HG02840 (cell line): ENCODE data around the gene TIGAR.
A peak's percentile ranks its signal among the peaks of the same experiment; 100 is the strongest.

Source experiments
- ATAC-seq: cut with Tn5 transposase; IDR thresholded peaks from one replicate; pipeline ENCODE4 v1.9.1; 2021; ENCODE audit warnings: mild to moderate bottlenecking, moderate library complexity, moderate number of reproducible peaks; ENCODE audit not compliant: unreplicated experiment, low FRiP score

Gene TIGAR, protein sequence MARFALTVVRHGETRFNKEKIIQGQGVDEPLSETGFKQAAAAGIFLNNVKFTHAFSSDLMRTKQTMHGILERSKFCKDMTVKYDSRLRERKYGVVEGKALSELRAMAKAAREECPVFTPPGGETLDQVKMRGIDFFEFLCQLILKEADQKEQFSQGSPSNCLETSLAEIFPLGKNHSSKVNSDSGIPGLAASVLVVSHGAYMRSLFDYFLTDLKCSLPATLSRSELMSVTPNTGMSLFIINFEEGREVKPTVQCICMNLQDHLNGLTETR

GRCh38 chr12:4320853-4321701 lies at the start of gene TIGAR:
Gene TIGAR (plus strand): TSS chr12:4321213. CDS start chr12:4321272, 59 bp downstream.
- peak; percentile 95 for ATAC-seq

DNA sequence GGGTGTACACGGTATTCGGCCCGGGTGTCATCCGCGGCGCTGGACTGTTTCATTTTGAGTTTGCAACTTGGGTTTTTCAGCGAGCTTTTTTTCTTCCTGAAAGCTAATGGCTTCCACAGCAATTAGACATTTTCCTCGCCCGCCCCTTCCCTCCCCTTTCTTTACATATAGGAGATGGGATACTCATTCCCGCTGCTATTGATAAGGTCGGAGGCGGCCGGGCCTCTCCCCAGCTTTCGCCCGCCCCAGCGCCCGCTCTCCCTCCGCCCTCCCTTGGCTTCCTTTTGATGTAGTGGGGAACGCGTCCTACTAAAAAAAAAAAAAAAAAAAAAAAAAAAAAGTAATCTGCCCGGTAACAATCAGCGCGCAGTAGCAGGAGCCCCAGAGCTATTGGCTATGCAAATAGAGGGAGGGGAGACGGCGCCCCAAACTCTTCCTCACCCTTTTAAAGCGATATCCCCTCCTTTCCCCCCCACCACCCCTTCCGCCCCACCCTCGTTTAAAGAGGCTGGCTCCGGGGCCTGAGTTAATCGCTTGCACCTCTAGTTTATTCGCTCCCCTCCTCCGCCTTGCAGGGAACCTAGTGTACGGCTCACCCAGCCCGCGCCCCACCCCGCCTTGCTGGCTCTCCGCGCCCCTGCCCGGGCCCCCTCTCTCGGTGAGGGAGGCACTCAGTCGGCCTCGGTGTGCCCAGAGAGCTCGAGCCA lies 49.1 kb upstream of the TIGAR start:
- ATAC-seq = peak; percentile 51

DNA sequence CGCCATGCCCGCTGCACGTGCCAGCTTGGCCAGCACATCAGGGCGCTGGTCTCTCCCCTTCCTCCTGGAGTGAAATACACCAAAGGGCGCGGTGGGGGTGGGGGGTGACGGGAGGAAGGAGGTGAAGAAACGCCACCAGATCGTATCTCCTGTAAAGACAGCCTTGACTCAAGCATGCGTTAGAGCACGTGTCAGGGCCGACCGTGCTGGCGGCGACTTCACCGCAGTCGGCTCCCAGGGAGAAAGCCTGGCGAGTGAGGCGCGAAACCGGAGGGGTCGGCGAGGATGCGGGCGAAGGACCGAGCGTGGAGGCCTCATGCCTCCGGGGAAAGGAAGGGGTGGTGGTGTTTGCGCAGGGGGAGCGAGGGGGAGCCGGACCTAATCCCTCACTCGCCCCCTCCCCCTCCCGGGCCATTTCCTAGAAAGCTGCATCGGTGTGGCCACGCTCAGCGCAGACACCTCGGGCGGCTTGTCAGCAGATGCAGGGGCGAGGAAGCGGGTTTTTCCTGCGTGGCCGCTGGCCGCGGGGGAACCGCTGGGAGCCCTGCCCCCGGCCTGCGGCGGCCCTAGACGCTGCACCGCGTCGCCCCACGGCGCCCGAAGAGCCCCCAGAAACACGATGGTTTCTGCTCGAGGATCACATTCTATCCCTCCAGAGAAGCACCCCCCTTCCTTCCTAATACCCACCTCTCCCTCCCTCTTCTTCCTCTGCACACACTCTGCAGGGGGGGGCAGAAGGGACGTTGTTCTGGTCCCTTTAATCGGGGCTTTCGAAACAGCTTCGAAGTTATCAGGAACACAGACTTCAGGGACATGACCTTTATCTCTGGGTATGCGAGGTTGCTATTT lies 48.4 kb upstream of the TIGAR start:
- ATAC-seq = peak; percentile 10

- ATAC-seq = no peak
These were observed 47.8 kb upstream of the TIGAR start for GRCh38 chr12:4273273-4273651.

DNA sequence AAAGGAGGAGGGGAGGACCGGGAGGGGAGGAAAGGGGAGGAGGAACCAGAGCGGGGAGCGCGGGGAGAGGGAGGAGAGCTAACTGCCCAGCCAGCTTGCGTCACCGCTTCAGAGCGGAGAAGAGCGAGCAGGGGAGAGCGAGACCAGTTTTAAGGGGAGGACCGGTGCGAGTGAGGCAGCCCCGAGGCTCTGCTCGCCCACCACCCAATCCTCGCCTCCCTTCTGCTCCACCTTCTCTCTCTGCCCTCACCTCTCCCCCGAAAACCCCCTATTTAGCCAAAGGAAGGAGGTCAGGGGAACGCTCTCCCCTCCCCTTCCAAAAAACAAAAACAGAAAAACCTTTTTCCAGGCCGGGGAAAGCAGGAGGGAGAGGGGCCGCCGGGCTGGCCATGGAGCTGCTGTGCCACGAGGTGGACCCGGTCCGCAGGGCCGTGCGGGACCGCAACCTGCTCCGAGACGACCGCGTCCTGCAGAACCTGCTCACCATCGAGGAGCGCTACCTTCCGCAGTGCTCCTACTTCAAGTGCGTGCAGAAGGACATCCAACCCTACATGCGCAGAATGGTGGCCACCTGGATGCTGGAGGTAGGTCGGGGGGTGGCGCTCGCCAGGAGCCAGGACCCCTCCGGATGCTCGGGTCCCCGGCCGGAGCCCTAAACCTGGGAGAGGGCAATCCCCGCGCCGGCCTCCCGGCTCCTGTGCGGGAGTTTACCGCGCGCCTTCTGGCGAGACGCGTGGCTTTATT lies 47.2 kb upstream of the TIGAR start, which contains the start of gene CCND2:
Gene CCND2, plus strand, starts transcription at position 111 of the 744 bp plus-strand sequence. Its CDS starts 279 bp downstream, at position 390.
- no peak for ATAC-seq

DNA sequence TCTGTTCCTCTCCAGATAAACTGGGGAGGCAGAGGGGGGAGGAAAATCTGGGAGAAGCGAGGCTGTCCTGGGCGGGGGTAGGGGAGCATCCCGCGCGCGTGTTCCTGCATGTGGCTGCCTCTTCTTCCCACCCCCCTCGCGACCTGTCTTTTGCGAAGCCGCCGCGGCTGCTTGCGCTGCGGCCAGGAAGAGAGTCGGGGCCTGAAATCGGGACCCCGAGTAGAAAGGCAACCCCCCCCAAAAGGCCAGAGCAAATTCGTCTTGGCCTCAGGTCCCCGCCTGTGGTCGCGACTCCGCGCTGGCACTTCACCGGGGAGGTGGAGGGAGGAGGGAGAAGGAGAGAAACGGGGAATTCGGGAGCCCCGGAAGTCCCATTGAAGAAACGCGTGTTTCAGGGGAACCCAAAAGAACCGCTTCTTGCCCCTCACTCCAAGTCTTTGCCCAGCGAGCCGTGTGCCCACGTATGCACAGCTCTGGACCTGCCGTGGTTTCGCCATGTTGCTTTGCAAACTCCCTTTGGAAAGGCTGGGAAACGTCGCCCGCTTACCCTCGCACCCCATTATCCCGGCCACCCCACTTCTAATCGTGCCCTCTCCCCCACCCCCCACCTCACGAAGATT lies 46.5 kb upstream of the TIGAR start:
- no peak for ATAC-seq

- no peak for ATAC-seq
These were observed 45.8 kb upstream of the TIGAR start for GRCh38 chr12:4275016-4275869.

- no peak for ATAC-seq
These were observed 45.1 kb upstream of the TIGAR start for GRCh38 chr12:4275870-4276301.

DNA sequence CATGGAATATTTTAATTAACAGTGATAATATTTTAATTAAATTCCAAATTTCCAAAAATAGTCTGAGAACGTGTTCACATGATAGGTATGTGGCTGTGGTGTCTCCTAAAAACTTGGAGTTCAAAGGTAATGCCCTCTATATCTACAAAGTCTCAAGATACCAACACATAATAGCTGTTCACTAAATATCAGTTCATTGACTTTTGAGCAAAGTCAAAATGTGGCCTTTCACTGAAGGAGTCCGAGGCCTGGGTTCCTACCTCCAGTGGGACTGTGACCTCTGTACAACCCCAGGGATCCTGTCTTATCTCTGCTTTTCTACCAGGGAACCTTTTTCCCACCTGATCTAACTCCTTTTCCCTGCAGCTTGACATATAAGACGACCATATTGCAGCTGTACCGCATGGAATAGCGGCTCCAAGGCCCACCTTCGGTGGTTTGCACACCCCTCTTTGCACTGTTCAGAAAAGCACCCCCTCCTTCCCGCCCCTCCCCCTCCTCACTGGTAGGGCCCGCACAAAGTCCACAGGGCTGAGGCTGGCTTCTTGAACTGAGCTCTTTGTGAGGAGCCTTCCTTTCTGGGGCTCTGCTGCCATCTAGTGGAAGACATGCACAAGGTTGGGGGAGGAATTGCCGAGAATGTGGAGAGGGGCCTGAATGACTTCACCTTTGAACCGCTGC lies 44.3 kb upstream of the TIGAR start:
- no peak for ATAC-seq

DNA sequence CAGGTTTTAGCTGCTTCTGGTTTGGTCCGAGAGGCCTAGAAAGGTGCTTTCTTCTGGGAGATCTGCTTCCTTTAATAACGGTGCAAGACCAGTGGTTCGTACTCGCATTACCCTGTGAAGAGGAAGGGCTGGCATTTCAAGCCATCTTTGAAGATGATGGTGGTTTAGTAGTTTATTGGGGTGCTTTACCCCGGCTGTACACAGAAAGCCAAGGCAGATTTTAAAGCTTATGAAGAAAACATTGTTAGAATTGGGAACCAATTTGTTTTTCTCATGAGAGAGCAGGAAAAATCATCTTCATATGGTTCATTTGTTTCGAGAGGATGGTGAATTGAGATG lies 43.8 kb upstream of the TIGAR start:
- ATAC-seq = no peak

GRCh38 chr12:4277857-4278256 lies 43.2 kb upstream of the TIGAR start:
- no peak for ATAC-seq

GRCh38 chr12:4278329-4279197 lies 42.5 kb upstream of the TIGAR start:
- no peak for ATAC-seq

GRCh38 chr12:4279198-4279690 lies 41.8 kb upstream of the TIGAR start:
- ATAC-seq = no peak

- no peak for ATAC-seq
These were observed 40.5 kb upstream of the TIGAR start for GRCh38 chr12:4280351-4281163.

- no peak for ATAC-seq
These were observed 39.8 kb upstream of the TIGAR start for GRCh38 chr12:4281173-4281654.
